ENCODE data around the gene ZNF235.
"Not testable (repeated sequence)": the region's sequence is repeated elsewhere in the genome, so short reads cannot be mapped to it uniquely, and the experiment has no call there.

Gene ZNF235

DNA sequence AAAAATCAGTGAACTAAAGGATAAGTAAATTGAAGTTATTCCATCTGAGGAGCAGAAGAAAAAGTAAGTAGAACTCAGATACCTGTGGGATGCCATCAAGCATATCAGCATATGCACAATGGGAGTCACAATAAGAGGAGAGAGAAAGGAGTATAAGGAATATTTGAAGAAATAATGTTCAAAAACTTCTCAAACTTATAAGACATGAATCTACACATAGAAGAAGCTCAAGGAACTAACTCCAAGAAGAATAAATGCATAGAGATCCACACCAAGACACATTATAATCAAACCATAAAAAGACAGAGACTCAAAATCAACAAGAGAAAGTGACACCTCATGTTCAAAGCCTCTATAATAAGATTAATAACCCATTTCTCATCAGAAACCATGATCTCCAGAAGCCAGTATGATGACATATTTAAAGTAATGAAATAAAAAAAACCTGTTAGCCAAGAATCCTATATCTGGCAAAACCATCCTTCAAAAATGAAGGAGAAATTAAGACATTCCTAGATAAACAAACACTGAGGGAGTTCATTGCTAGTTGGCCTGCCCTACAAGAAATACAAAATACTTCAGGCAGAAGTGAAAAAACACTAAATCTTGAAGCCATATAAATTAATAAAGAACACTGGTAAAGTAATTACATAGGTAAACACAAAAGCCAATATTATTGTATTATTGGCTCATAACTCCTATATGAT lies 49.0 kb downstream of the ZNF235 start:
- no peak for DNase-seq (ENCODE audit: low read depth)

GRCh38 chr19:44254496-44254895 lies 50.3 kb downstream of the ZNF235 start:
- no peak for DNase-seq (ENCODE audit: low read depth)

- DNase-seq (ENCODE audit: low read depth): not testable (repeated sequence)
These were observed 51.4 kb downstream of the ZNF235 start for GRCh38 chr19:44253392-44253791.

GRCh38 chr19:44252332-44252731 lies 52.5 kb downstream of the ZNF235 start:
- not testable (repeated sequence) for DNase-seq (ENCODE audit: low read depth)

- DNase-seq (ENCODE audit: low read depth): no peak
These were observed 68.4 kb downstream of the ZNF235 start for GRCh38 chr19:44236384-44236783.
